KBM-7 (cell line): ENCODE results near the gene SERPINB11.
"Not testable (repeated sequence)": the region's sequence is repeated elsewhere in the genome, so short reads cannot be mapped to it uniquely, and the experiment has no call there.

Experiments used
- DNase-seq: peaks from one replicate; pipeline ENCODE4 v3.0.0-alpha.2; 2015
- in situ Hi-C: fragments of 300-500 bp; cut with MboI; formaldehyde crosslinking; loops from 2 replicates; pipeline ENCODE4 v1.14.3; 2020; ENCODE audit warnings: low sequenced_read_pairs, low pct_unique_long_range_greater_than_20kb, mixed read lengths

The SERPINB11 gene

GRCh38 chr18:63702660-63703059, at the start of gene SERPINB11:
SERPINB11 (plus strand) TSS chr18:63702960; CDS start chr18:63710194, 7,234 bp downstream.
- in situ Hi-C loops: no loop called here

GRCh38 chr18:63658920-63659319, 43.8 kb upstream of the SERPINB11 start:
- in situ Hi-C loops, DNase-seq: not testable (repeated sequence)

More at GRCh38 chr18:63702660-63703059, at the start of gene SERPINB11:
- no peak for DNase-seq

GRCh38 chr18:63661750-63662149, 41.0 kb upstream of the SERPINB11 start, which contains the start of gene SERPINB3:
SERPINB3 (minus strand) TSS chr18:63661893; CDS start chr18:63661216, 677 bp downstream.
- DNase-seq, in situ Hi-C loops: not testable (repeated sequence)

DNA sequence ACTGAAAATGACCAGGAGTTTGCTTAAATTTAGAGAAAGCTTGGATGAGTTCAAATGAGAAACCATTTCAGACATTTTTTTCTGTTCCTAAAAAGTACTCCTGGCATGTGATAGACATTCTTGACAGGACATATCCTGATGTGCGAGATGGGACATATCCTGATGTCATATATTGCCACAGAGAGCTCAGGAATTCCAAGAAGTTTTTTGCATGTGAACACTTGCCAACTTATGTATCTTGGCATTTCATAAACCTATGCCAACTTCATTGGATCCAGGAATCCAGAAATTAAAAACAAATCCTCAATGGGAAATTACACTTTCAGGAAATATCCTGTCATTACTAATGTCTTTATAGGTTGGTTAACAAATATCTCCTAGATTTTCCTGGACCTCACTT, 38.2 kb upstream of the SERPINB11 start:
- in situ Hi-C loops: no loop called here
- DNase-seq: no peak

- peak; percentile 1 for DNase-seq
Observed at GRCh38 chr18:63676526-63677323, 26.0 kb upstream of the SERPINB11 start.

GRCh38 chr18:63677500-63678225, 25.1 kb upstream of the SERPINB11 start:
- in situ Hi-C loops: no loop called here

More at GRCh38 chr18:63676526-63677323, 26.0 kb upstream of the SERPINB11 start:
- in situ Hi-C loops: no loop called here

GRCh38 chr18:63679820-63680606, 22.7 kb upstream of the SERPINB11 start:
- no peak for DNase-seq
- in situ Hi-C loops: no loop called here

More at GRCh38 chr18:63677500-63678225, 25.1 kb upstream of the SERPINB11 start:
- no peak for DNase-seq

DNA sequence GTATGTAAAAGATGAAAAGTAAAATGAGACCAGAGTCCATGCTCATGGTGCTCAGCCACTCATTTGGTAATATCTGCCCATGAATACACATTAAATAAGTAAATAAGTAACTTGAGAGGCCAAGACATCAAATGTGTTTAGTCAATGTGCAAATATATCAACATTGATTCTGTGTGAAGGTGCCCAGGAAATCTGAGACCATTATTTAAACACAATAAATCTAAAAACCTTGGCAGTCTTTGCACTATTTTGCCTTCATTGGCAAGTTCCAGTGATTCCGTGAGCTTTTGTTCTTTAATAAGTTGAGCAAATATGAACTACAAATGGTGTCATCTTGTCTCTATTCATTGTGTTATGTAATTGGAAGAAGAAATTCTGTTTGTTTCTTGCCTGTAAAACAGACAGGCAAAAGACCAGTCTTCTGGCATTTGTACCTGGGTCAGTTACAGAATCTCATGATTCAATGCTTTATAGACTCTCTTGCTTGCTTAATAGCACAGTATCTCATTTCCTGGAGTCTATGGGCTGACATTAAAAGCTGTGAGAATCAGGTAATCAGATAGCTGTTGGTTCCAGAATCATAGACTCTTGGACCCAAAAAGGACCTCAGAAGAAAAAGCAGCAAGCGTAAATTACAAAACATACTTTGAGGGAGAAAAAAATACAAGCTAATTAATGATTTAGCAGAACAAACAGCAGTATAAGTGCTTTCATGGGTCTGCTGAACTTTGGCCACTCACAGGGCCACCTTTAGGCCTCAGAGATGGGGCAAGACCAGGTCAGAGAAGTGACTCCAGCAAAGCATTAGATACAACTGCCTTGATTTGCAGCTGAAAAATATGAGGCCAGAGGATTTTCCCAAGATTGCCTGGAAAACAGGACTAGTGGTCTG, 21.1 kb upstream of the SERPINB11 start:
- in situ Hi-C loops: no loop called here
- no peak for DNase-seq

GRCh38 chr18:63683152-63683551, 19.6 kb upstream of the SERPINB11 start:
- in situ Hi-C loops: no loop called here
- no peak for DNase-seq

DNA sequence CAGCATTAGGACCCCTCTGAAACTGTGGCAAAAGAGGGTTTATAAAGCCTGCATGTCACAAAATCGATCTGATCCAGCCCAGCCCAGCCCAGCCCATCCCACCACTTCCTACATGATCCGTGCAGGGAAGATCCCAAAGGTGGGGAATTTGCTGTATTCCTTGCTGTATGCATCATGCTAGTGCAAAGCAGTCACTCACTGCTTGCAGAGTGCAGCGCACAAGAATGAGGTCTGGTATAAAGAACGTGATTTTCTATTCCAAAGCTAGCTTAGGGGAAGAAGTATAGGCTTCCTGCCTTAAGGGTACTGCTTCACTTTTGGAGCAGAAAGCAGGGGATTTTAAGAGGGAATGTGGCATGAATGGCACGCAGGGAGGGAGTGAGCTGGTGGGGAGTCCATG, 18.9 kb upstream of the SERPINB11 start:
- in situ Hi-C loops: no loop called here
- DNase-seq: no peak

GRCh38 chr18:63684718-63685117, 18.0 kb upstream of the SERPINB11 start:
- in situ Hi-C loops: no loop called here
- DNase-seq: no peak

DNA sequence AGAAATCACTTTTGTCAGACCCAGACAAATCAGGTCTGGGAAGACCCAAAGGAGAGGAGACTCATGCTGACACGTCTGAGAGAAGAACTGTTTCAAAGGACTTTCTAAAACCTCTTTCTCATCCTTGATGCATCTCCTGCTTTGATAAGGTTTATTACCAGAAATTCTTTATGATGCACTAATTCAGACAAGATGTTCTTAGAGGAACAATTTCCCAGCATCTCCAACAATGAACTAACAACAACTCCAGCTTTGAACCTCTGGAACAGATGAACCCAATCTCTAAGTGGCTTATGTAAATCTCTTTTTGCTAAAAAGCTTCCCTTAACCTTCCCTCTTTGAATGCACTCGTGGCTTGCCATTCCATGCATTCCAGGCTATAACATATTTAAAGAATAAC, 15.9 kb upstream of the SERPINB11 start:
- DNase-seq: no peak
- in situ Hi-C loops: no loop called here

- no peak for DNase-seq
- in situ Hi-C loops: no loop called here
Observed at GRCh38 chr18:63689064-63689463, 13.7 kb upstream of the SERPINB11 start.

DNA sequence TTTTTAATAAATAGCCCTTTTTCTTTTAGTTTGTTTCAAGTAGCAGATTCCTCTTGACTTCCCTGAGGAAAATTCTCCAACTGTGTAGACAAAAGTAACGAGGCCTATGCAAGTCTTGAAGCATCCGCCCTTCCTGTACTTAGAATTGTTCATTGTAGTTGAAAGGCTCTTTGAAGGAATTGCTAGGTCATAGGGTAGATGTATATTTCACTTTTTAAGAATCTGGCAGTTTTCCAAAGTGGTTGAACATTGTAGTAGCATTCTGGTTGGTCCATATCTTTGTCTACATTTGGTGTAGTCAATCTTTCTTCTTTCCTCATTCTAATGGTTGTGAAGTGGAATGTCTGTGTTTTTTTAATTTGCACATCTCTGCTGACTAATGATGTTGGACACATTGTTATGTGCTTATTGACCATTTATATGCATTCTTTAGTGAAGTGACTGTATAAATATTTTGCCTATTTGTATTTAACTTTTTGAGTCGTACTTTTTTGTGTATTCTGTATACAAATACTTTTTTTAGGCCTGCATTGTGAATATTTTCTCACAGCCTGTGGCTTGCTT, 5.6 kb upstream of the SERPINB11 start:
- no peak for DNase-seq
- in situ Hi-C loops: no loop called here

- DNase-seq: no peak
- in situ Hi-C loops: no loop called here
Observed at GRCh38 chr18:63700501-63700900, 2.3 kb upstream of the SERPINB11 start.

GRCh38 chr18:63701952-63702351, 808 bp upstream of the SERPINB11 start:
- in situ Hi-C loops: no loop called here
- DNase-seq: no peak

- no peak for DNase-seq
- in situ Hi-C loops: no loop called here
Observed at GRCh38 chr18:63705401-63705800, 2.6 kb downstream of the SERPINB11 start.

- in situ Hi-C loops: no loop called here
- DNase-seq: no peak
Observed at GRCh38 chr18:63707816-63708215, 5.1 kb downstream of the SERPINB11 start.
